GDM1 (cell line): Measurements from ENCODE around the gene GAR1.
"Not testable (repeated sequence)": the region's sequence is repeated elsewhere in the genome, so short reads cannot be mapped to it uniquely, and the experiment has no call there.

Experiments used
- DNase-seq: peaks from one replicate; lab custom pipeline; 2025; lab: John Stamatoyannopoulos, UW

The GAR1 gene

DNA sequence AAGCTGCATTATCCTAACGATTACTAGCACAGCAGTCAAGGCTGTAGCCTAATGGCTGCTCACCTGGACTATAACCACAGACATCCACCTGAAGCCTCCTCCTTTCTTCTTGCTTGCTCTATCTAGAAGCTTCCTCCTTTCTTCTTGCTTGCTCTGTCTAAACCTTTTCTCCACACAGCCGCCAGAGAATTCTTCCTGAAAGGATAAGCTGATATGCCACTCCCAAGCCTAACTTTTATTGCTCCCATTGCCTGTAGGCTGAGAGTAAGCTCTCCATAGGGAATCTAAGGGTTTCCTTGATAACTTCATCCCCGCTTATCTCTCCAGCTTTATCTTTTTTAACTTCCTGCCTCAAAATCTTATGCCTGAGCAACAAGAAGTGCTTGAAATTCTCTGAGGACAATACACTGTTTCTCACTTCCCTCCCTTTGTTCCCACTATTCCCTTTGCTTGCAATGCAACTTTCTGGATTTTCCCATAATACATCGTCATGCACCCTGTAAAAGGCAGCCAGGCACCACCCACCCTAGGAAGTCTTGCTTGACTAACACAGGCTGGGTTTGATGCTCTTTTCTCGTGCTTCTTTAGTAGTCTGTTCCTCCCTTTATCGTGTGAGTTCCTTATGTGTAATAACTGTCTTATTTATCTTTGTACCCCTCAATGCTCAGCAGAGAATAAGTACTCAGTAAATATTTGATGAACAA lies 31.0 kb downstream of the GAR1 start:
- no peak for DNase-seq

DNA sequence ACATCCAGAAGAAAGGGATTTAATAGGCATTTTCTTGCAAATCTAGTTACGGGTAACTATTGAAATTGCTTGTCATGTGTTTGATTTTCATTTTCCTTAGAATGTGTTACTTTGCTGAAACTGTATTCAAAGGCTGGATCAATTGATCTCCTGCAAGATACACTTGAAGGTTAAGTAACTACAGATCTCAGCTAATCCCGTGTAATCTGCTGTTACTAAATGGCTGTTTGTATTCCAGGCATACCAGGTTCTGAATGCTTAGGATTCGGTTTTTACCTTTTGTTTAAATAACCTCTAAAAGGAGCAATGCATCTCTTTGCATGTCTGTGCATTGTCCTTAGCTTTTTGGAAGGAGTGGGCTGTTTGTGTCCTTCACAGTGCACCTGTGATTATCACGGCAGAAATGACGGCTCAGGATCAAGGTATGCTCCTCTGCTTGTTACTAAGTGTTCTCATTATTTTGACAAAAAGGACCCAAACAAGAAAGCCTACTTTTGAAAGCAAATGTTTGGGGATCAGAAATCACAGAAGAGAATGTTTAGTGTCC lies 32.4 kb downstream of the GAR1 start, which contains the start of gene LRIT3:
TSS of gene LRIT3 (plus strand) at position 212 of the 547 bp plus-strand sequence. CDS start at position 307, 95 bp downstream.
- no peak for DNase-seq

DNA sequence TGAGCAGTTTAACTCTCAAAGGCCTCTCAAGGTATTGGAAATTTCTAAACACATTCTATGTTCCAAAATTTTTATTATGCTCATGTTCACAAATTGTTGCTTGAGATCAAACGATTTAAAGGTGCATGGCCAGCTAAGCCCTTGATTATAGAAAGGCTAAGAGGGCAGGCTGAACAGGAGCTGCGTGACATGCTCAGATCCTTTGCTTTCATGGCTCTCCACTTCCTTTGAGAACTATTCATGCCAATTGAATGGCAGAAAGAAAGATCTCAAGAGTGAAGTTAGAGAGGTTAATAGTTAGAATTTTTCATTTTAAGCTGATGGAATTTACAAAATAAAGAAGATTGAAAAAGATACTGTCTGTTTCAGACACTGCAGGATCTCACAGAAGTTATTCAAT lies 32.9 kb downstream of the GAR1 start:
- DNase-seq, result no peak

DNA sequence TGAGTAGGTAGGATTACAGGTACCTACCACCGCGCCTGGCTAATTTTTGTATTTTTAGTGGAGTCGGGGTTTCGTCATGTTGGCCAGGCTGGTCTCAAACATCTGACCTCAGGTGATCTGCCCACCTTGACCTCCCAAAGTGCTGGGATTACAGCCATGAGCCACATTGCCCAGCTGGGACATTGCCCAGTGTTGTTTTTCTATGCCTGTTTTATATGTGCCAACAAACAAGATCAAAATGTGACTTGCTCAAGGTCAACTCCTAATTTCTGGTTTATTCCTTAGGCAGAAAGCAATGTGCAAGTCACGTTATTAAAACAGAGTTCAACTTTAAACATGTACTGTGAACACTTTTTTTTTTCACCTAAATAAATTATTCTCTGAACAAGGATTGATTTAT lies 35.0 kb downstream of the GAR1 start:
- DNase-seq, result no peak

DNA sequence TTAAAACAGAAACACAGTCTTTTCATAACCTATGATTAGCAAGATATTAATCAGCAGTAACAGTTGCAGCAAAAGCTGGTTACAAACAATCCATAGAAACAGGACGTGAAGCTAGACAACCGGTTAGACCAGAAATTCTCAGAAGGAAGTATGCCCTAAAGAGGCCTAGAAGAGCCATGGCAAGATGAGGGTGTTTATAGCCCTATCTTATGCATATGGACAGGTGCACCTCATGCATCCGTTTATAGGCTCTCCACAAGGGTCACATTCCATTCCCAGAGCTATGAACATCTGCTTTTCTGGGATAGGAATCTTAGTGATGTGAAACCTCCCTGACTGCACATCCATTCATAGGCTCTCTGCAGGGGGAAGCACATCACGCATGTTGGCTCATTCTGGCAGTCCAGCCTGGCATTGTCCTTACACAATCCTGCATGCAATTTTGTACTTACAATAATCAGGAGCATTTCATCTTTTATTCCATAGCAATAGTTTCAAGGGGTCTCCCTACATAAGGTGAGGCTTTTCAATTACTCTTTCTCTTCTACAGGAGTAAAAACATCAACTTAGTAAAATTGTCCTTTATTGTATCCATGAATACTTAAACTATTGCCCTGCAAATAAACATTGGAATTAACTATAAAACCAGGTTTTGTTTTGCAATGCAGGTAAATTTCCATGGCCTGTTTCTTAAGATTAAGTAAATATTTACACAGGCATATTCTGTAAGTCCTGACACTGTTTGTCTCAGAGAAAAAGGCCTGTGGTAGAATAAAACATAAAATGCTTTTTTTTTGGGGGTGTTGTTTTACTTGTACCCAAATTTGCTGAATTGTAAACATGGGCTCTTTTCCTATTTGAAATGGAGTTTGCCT lies 44.1 kb downstream of the GAR1 start:
- not testable (repeated sequence) for DNase-seq

DNA sequence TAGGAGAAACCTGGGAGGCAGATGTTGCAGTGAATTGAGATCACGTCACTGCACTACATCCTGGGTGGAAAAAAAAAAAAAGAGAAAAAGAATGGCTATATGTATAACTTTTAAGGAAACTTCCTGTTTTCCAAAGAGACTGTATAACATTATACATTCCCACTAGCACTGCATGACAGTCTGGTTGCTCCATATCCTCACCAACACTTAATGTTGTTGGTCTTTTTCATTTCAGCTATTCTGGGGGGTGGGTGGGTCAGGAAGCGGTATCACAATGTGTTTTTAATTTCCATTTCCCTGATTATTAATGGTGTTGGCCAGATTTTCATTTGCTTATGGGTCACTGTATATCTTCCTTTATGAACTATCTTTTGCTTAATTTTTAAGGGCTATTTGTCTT lies 45.7 kb downstream of the GAR1 start:
- DNase-seq, result no peak

DNA sequence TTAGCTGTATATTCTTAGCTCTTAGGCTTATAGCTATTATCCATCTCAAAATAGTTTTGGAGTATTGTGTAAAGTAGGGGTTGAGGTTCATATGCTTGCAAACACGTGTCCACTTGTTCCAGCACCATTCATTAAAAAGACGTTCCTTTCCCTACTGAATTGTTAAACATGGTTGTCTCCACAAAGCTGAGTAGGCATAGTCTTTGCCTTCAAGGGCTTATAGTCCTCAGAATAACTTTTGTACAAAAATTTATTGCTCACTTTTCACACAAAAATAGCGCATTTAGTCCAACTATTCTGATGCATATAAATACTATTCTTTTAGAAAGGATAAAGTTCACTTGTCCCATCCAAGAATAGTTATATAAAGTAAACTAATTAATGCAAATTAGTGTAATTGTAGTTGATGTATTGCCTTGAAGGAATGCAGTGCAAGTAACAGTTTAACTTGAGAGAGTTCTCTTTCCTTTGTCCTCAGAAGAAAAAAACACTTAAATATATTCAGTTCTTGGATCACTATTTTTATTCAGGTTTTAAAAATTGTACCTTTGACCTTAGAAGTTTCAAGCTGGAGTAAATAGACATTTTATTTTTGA lies 46.5 kb downstream of the GAR1 start:
- DNase-seq, result no peak

DNA sequence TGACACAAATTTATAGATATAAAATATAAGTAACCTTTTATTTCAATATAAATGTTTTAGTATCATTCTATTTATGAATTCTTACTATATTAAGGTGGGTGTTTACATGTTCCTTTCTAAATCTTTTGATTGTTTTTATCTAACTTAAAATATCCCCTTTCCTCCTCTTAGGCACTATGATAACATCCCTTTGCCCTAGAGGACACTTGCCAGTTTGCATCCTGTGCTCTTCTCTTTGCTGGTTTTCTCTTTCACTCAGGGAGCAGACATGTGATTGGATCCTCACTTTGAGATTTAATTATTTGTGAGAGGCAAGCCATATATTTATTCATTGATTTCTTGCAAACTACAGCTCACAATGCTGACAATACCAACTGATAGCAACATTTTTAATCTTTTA lies 48.6 kb downstream of the GAR1 start:
- DNase-seq, result no peak

DNA sequence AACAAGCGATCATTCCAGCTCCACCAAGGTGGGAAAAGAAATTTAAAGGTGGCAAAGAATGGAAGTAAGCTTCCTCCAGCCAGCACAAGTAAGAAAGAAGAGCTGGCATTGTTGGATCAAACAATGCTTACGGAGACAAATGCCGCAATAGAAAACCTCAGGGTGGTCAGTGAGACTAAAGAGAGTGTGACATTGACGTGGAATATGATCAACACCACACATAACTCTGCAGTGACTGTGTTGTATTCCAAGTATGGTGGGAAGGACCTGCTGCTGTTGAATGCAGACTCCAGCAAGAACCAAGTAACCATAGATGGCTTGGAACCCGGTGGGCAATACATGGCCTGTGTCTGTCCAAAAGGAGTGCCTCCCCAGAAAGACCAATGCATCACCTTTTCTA lies 54.5 kb downstream of the GAR1 start:
- no peak for DNase-seq

DNA sequence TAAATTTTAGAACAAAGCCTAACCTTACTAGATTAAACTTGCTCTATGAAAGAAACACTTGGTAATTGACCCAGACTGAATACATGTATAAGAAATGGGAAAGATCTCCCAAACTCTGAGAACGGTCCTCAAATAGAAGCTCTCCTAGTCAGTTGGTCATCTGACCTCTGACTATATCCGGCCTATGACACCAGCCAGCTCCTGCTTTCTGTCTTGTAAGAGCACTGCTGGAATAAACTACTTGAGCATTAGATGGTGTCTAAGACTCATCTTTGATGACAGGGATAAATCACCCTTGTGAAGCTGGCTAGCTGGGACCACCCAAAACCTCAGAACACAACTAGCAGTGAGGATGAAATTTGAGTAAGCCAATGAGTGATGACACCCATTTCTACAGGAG lies 56.5 kb downstream of the GAR1 start:
- no peak for DNase-seq

DNA sequence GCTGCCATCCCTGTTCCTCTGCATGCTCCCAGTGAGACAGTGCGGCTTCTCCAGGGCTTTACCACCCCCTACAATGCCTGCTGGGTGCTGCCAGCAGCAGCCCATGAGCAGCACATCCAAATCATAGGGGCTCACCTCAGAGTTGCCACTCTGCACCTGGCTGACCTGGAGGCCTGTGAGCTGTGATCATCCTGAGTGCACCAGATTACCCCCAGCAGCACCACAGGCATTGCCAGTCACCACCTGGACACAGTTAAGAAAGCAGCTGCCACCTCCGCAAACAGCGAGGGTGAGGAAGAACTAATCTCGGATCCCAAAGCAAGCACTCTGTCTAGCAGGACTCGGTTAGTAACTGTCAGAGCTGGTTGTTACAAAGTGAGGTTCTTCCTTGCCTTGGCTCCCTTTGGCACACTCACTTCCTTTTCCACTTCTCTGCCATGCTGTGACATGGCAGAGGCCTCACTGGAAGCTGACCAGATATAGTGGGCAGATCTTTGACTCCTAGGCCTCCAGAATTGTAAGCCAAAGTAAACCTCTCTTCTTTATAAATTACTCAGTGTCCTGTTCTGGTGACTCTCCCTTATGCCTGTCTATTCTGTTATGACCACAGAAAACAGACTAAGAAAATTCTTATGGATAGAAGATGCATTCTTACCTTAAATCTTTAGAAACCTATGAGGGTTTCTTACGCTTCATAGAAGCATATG lies 57.5 kb downstream of the GAR1 start:
- DNase-seq, result no peak

DNA sequence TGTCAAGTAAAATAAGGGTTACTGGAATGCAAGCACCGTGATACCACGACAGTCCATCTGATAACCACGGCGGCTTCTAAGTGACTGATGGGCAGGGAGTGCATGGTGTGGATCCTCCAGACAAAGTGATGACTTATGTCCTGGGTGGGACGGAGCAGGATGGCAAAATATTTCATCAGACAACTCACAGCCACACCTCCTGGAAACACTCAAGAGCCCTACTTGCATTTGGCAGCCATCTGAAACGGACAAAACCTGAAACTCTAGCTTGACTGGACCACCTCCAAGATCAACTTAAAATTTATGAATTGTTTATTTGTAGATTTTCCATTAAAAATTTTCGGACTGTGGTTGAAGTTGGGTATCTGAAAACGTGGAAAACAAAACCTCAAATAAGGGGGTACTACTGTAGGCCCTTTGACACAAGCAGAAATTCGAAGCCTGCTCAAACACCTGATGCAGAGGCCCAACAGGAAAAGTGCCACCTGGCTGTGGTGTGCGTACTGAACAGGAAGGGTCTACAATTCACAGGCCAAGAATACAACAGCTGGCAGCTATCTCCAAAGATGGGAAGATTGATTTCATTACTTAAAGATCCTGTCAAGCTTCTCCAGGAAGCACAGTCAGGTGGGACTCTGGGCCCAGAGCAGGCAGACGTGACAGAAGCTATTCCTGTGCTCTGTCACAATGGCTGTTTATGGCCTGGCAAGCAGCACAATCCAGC lies 58.4 kb downstream of the GAR1 start:
- no peak for DNase-seq
